K562 (cell line): ENCODE measurements around the gene MLC1. TPM values are rescaled to one million over a fixed set of nuclear protein-coding genes. Genes with fewer than 3 reads are reported as not detected.

Source experiments
- ATAC-seq: fragments of 200-7000 bp; cut with Tn5 transposase; 3 replicates; pipeline ENCODE4 v1.9.1; 2020; ENCODE audit warnings: moderate library complexity
- BruUV-seq: library from RNA; stranded (reverse); fragments of 400-500 nt; replicated peaks from 2 replicates; lab custom pipeline; 2021; lab: Mats Ljungman, UMichigan
- CTCF ChIA-PET: fragments of 300-600 bp; formaldehyde crosslinking; extraction: SDS; loops from one replicate; lab custom pipeline; 2021; ENCODE audit warnings: low intra/inter-chr PET ratio; lab: Yijun Ruan, JAX
- POLR2A ChIA-PET: fragments of 300-600, 350-650 bp; sonication (Branson Sonifier 250); formaldehyde crosslinking; extraction: SDS; loops from one replicate; lab custom pipeline; 2021; ENCODE audit warnings: antibody characterized with exemption, inconsistent platforms; lab: Yijun Ruan, JAX
- DNase-seq, 4 experiments: peaks; one replicate each; pipeline versions ENCODE4 v3.0.0 to v3.0.0-alpha.2; 2011 to 2018; ENCODE audit warnings: low spot score in 3 of 4, mixed read lengths in 3 of 4; ENCODE audit errors: extremely low read depth in 1 of 4
- FAIRE-seq: peaks from 2 replicates; lab custom pipeline; 2011; peaks lifted over from hg19 to GRCh38; lab: Jason Lieb, UNC
- H2AFZ ChIP-seq: 2 replicates; pipeline ENCODE4 v1.6.0; 2011; ENCODE audit warnings: low read depth, low read length, control low read depth, inconsistent platforms
- H3K27ac ChIP-seq: fragments of 200-600 bp; 3 replicates; pipeline ENCODE4 v1.8.0; 2011; ENCODE audit warnings: low read depth, mild to moderate bottlenecking, control low read depth, inconsistent platforms, low read length, moderate library complexity, mixed read lengths; ENCODE audit errors: extremely low read depth
- H3K27me3 ChIP-seq, 2 experiments: fragments of 300-600 bp in 1 of 2; 2 replicates in 1 of 2; 3 replicates in 1 of 2; pipeline versions ENCODE4 v1.6.0 to v1.8.0; 2011; ENCODE audit warnings: inconsistent platforms in 2 of 2, low read length in 2 of 2, mild to moderate bottlenecking in 1 of 2, mixed read lengths in 1 of 2, moderate library complexity in 1 of 2; ENCODE audit not compliant: control insufficient read depth in 2 of 2, insufficient read depth in 2 of 2
- H3K36me3 ChIP-seq: fragments of 300-600 bp; 3 replicates; pipeline ENCODE4 v1.8.0; 2011; ENCODE audit warnings: mild to moderate bottlenecking, low read length, inconsistent platforms; ENCODE audit not compliant: control insufficient read depth, insufficient read depth
- H3K4me1 ChIP-seq, 2 experiments: fragments of 200-600 bp in 1 of 2; replicated peaks in 1 of 2; 2 replicates in 1 of 2; 3 replicates in 1 of 2; pipeline versions ENCODE4 v1.5.1 to v1.8.0; 2011; ENCODE audit warnings: inconsistent platforms in 2 of 2, low read length in 2 of 2, mild to moderate bottlenecking in 1 of 2, mixed read lengths in 1 of 2, moderate library complexity in 1 of 2; ENCODE audit not compliant: control insufficient read depth in 2 of 2, insufficient read depth in 2 of 2
- H3K4me2 ChIP-seq: 2 replicates; pipeline ENCODE4 v1.6.1; 2011; ENCODE audit warnings: low read length, control low read depth, inconsistent platforms, mixed read lengths; ENCODE audit not compliant: insufficient read depth
- H3K4me3 ChIP-seq: fragments of 200-600 bp; sonication (generic), shearing (Covaris generic); 2 replicates; pipeline ENCODE4 v1.5.1; 2016; ENCODE audit warnings: control low read depth, inconsistent platforms
- H3K79me2 ChIP-seq: fragments of 200-600 bp; 3 replicates; pipeline ENCODE4 v1.8.0; 2011; ENCODE audit warnings: low read length, inconsistent platforms; ENCODE audit not compliant: control insufficient read depth, insufficient read depth
- H3K9ac ChIP-seq, 2 experiments: 2 replicates each; pipeline versions ENCODE4 v1.6.0 to v1.6.1; 2011; ENCODE audit warnings: low read depth in 2 of 2, low read length in 2 of 2, control low read depth in 1 of 2, inconsistent platforms in 1 of 2, mild to moderate bottlenecking in 1 of 2, mixed read lengths in 1 of 2; ENCODE audit not compliant: insufficient read depth in 1 of 2
- H3K9me1 ChIP-seq: one replicate; pipeline ENCODE4 v1.6.0; 2011; ENCODE audit warnings: inconsistent platforms, mild to moderate bottlenecking, low read length, moderate library complexity; ENCODE audit not compliant: control insufficient read depth, insufficient read depth
- H3K9me3 ChIP-seq: replicated peaks from 2 replicates; pipeline ENCODE4 v1.5.1; 2011; ENCODE audit warnings: low read depth, low read length, inconsistent platforms; ENCODE audit not compliant: control insufficient read depth, insufficient read depth
- H4K20me1 ChIP-seq: replicated peaks from 2 replicates; pipeline ENCODE4 v1.6.1; 2011; ENCODE audit warnings: low read length, inconsistent platforms, mixed read lengths; ENCODE audit not compliant: control insufficient read depth, insufficient read depth
- CUX1 ChIP-seq: fragments of 200-800 bp; sonication (Bioruptor generic); IDR thresholded peaks from 2 replicates; pipeline ENCODE4 v1.6.1; 2016; ENCODE audit warnings: missing genetic modification characterization, missing compliant biosample characterization
- FOSL1 ChIP-seq: fragments of 200-800 bp; sonication (Bioruptor generic); conservative IDR thresholded peaks from 2 replicates; pipeline ENCODE4 v1.6.1; 2016; ENCODE audit warnings: missing genetic modification characterization, missing compliant biosample characterization
- IRF1 ChIP-seq: sonication (generic); formaldehyde crosslinking; IDR thresholded peaks from 2 replicates; pipeline ENCODE4 v1.8.0; 2022; ENCODE audit warnings: missing genetic modification reagents, mild to moderate bottlenecking, borderline replicate concordance
- KLF13 ChIP-seq: fragments of 450-650 bp; IDR thresholded peaks from 2 replicates; pipeline ENCODE4 v1.6.1; 2016; ENCODE audit warnings: missing genetic modification characterization, low read depth, mild to moderate bottlenecking, missing compliant biosample characterization, moderate library complexity, borderline replicate concordance
- YBX1 ChIP-seq: fragments of 450-650 bp; IDR thresholded peaks from 2 replicates; pipeline ENCODE4 v1.7.1; 2016; ENCODE audit warnings: mild to moderate bottlenecking
- ZBTB40 ChIP-seq, 2 experiments: fragments of 450-650 bp in 1 of 2; sonication (generic) in 1 of 2; formaldehyde crosslinking in 1 of 2; IDR thresholded peaks; 2 replicates each; pipeline versions ENCODE4 v1.7.1 to v1.9.0; 2016 to 2022; ENCODE audit warnings: inconsistent platforms in 1 of 2, mild to moderate bottlenecking in 1 of 2, missing genetic modification reagents in 1 of 2
- WGBS: fragments of 100-300 bp; shearing (Covaris generic); methylation state at CpG from one replicate; pipeline ENCODE4 v1.1.6; 2016; ENCODE audit warnings: low coverage, mixed read lengths; ENCODE audit not compliant: insufficient coverage; ENCODE audit errors: missing lambda C conversion rate; 5-methylcytosine and 5-hydroxymethylcytosine counted together
- in situ Hi-C: fragments of 300-500 bp; cut with MboI; formaldehyde crosslinking; loops from 4 replicates; pipeline ENCODE4 v1.15.0; 2018; ENCODE audit warnings: inconsistent platforms, mixed read lengths
- intact Hi-C: fragments of 100-400 bp; cut with micrococcal nuclease; formaldehyde crosslinking; loops from 2 replicates; pipeline ENCODE4 v1.14.2; 2022
- polyA plus RNA-seq, 8 experiments: library from polyadenylated mRNA; depleted of rRNA in 4 of 8; stranded (reverse) in 5 of 8; unstranded in 3 of 8; fragments of >200 nt; fragmentation: Nextera tagmentation in 2 of 8; fragmentation: Illumina TruSeq in 1 of 8; extraction: Ambion mirVana in 2 of 8; extraction: Trizol in 1 of 8; gene quantifications; 2 replicates each; pipeline versions ENCODE4 v1.2.1 to v1.2.3, GENCODE V29; 2011 to 2014; ENCODE audit warnings: inconsistent platforms in 1 of 8, missing spikeins in 1 of 8
- total RNA-seq, 7 experiments: library from RNA; depleted of rRNA in 6 of 7; stranded (reverse); fragments of >200 nt in 6 of 7; fragmentation: Illumina TruSeq in 2 of 7; extraction: Trizol in 2 of 7; gene quantifications; 2 replicates each; pipeline versions ENCODE4 v1.2.1 to v1.2.3, GENCODE V29; 2011 to 2021; ENCODE audit warnings: low replicate concordance in 1 of 7

The MLC1 gene
- total and polyA plus RNA-seq, 9 of the 15 experiments (the other 6 are each of a cell fraction or from before 2014, with no cell fraction given) = 0.06 to 0.98 (median 0.39) TPM

- in situ Hi-C loops = no loop called here
- no peaks in the 10 kb centered on the region for H3K36me3 ChIP-seq
- DNase-seq = no peak
- BruUV-seq = no TSS peak
- H3K4me2 ChIP-seq = no peak overlapping the region
- WGBS = 84% methylated on average over 12 of the region's 22 CpGs
- intact Hi-C loops = no loop called here
- no peak overlapping the region for H2AFZ ChIP-seq
- FAIRE-seq = no peak
- ChIA-PET CTCF (no interaction called here), POLR2A (no interaction called here)
- no peak overlapping the region for H3K4me3 ChIP-seq
- no peaks in the 10 kb centered on the region for H3K9me1 ChIP-seq
- H3K27ac ChIP-seq = no peak overlapping the region
- peaks cover 0 to 6% of the 10 kb centered on the region in 2 experiments; a peak in 4 of 5 replicates for H3K4me1 ChIP-seq
- H4K20me1 ChIP-seq = no peaks in the 10 kb centered on the region
- H3K79me2 ChIP-seq = no peaks in the 10 kb centered on the region
- no peak overlapping the region for H3K9ac ChIP-seq
- no peak for ATAC-seq
- no peaks in the 10 kb centered on the region for H3K27me3 ChIP-seq
- peaks cover 4% of the 10 kb centered on the region for H3K9me3 ChIP-seq
- TF ChIP-seq FOSL1 (tag) (no peak), KLF13 (no peak), ZBTB40 (IDR thresholded peaks at IDR 0.05) (no peak), ZBTB40 (CRISPR knock-in tag; IDR thresholded peaks at IDR 0.05) (no peak), YBX1 (no peak), CUX1 (CRISPR knock-in tag) (no peak), IRF1 (no peak)
These were observed 5.1 kb upstream of the MLC1 start for GRCh38 chr22:50090412-50090714.
